Neural crest cell (in vitro differentiated cells): ENCODE measurements around the gene CFAP54. TPM values are rescaled to one million over a fixed set of nuclear protein-coding genes. Genes with fewer than 3 reads are reported as not detected.
A peak's percentile ranks its signal among the peaks of the same experiment; 100 is the strongest.

Source experiments
- DNase-seq: peaks from one replicate; pipeline ENCODE4 v3.0.0; 2021; ENCODE audit warnings: low read depth, mixed read lengths, low spot score
- H3K27ac Mint-ChIP-seq: one replicate; pipeline ENCODE4 v1.8.0; 2021; ENCODE audit warnings: mild to moderate bottlenecking, mixed read lengths; ENCODE audit not compliant: unreplicated experiment
- H3K27me3 Mint-ChIP-seq: 2 replicates; pipeline ENCODE4 v1.8.0; 2021; ENCODE audit warnings: low read depth, mild to moderate bottlenecking, mixed read lengths
- H3K36me3 Mint-ChIP-seq: 2 replicates; pipeline ENCODE4 v1.8.0; 2021; ENCODE audit warnings: low read depth, mild to moderate bottlenecking, mixed read lengths
- H3K4me1 Mint-ChIP-seq: 2 replicates; pipeline ENCODE4 v1.8.0; 2021; ENCODE audit warnings: mixed read lengths
- H3K4me3 Mint-ChIP-seq: one replicate; pipeline ENCODE4 v1.8.0; 2021; ENCODE audit warnings: mild to moderate bottlenecking, mixed read lengths
- H3K9me3 Mint-ChIP-seq: 2 replicates; pipeline ENCODE4 v1.8.0; 2021; ENCODE audit warnings: mixed read lengths
- total RNA-seq: library from RNA; stranded (reverse); gene quantifications from 2 replicates; pipeline ENCODE4 v1.2.1, GENCODE V29; 2021
- TF ChIP-seq, protein P1 (sequence below): fragments of 200-600 bp; sonication (generic); conservative IDR thresholded peaks from 2 replicates; pipeline ENCODE4 v1.5.0; 2021; ENCODE audit warnings: antibody characterized with exemption, mild to moderate bottlenecking

The CFAP54 gene
- total RNA-seq, 1 donor from 2014 or later: 3.1 TPM

DNA sequence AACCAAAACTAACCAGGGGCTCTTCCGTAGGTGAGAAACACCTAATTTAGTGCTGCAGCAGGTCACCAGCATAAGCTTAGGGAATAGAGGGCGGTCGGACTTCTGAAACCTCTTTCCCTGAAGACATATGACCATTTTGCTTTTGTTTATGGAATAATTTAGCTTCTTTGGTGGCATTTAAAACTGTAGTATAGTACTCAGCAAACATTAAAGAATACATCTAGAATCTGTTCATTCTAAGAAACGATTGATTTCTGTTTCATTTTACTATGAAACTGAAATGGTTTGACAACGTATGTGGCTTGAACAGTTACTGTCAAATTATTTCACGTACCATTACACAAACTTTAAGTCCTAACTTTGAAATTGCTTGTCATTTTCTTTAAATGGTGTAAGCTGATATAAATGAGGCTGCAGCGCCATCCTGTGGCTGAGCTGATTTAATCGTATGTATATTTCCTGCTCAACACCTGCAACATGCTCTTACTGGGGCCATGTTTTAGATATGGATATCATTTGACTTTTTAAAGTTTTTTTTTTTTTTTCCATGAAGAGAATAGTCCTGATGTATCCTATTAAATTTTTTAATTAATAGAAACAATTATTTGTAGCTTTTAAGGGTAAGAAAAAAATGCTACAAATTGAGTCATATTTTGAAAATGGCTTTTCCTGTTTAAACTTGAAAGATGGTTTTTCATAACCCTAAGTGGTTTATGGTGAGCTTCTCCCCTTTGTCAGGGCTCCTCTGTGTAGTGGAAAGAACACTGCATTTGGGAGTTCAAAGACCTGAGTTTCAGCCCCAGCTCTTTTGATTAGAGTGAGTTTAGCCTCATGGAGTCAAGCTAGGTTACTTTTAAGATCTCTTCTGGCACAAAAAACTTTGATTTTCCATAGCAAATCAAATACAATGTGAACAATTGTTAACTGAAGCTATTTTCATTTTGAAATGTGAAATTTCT is 27.4 kb downstream of the CFAP54 start:
- Mint-ChIP-seq H3K4me3 (no peak overlapping the region), H3K4me1 (peaks cover 7% of the 10 kb centered on the region), H3K27ac (no peak overlapping the region), H3K9me3 (no peaks in the 10 kb centered on the region), H3K36me3 (no peaks in the 10 kb centered on the region), H3K27me3 (no peaks in the 10 kb centered on the region)
- peak; percentile 73 for DNase-seq
- TF ChIP-seq, protein P1, sequence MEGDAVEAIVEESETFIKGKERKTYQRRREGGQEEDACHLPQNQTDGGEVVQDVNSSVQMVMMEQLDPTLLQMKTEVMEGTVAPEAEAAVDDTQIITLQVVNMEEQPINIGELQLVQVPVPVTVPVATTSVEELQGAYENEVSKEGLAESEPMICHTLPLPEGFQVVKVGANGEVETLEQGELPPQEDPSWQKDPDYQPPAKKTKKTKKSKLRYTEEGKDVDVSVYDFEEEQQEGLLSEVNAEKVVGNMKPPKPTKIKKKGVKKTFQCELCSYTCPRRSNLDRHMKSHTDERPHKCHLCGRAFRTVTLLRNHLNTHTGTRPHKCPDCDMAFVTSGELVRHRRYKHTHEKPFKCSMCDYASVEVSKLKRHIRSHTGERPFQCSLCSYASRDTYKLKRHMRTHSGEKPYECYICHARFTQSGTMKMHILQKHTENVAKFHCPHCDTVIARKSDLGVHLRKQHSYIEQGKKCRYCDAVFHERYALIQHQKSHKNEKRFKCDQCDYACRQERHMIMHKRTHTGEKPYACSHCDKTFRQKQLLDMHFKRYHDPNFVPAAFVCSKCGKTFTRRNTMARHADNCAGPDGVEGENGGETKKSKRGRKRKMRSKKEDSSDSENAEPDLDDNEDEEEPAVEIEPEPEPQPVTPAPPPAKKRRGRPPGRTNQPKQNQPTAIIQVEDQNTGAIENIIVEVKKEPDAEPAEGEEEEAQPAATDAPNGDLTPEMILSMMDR: peak; percentile 85

DNA sequence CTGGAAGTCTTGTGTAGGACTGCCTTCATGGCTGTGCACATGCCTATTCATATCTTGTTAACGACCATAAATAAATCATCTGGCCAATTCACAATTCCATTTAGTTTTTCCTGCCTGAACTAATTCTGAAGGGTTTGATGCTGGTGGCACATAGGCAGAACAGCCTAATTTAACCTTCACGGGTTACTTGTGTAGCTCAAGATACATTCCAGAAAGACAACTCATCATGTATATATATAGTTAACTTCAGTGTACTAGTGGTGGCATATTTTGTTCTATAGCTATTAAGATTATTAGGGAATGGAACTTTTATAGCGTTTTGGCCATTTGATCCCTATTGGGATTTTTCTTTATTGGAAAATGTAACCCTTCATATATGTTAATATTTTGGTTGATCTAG is 31.4 kb downstream of the CFAP54 start:
- H3K27me3 Mint-ChIP-seq: no peaks in the 10 kb centered on the region
- no peak overlapping the region for H3K27ac Mint-ChIP-seq
- H3K36me3 Mint-ChIP-seq: peaks cover under 1% of the 10 kb centered on the region
- H3K9me3 Mint-ChIP-seq: no peaks in the 10 kb centered on the region
- peaks cover 21% of the 10 kb centered on the region for H3K4me1 Mint-ChIP-seq
- TF ChIP-seq, protein P1: no peak
- DNase-seq: no peak
- no peak overlapping the region for H3K4me3 Mint-ChIP-seq

DNA sequence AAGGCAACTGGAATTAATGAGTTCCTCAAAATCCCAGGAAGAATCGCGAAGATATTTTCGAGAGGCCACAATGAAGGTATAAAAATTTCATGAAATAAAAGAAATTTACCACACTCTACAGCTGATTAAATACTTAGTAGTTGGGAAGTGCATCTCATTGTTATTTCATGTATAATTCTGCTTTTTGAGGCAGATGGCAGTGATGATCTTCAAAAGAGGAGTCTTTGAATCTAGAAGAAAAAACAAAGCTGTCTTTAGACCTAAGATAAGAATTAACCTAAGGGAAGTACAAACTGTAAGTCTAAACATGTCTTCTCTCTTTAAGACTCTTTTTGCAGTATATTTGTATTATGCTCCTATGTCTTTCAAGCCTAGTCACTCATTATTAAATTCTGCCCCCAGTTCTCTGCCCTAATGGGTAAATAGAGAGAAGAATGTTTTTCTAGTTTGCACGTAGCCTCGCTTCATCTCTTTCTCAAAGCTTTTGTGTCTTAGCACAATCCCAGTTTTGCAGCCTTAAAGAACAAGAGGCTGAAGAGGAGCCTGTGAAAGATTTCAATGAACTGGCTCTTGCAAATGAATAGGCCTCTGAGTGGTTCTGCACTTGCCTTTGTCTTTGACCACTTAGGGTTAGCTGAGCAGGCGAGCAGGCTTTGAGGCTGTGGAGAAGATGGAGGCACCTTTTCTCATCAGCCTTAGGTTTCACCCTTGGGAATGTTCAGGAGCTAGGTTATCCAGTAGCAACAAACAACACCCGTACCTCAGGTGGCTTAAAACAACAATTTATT is 32.7 kb downstream of the CFAP54 start:
- Mint-ChIP-seq H3K27me3 (no peaks in the 10 kb centered on the region), H3K9me3 (no peaks in the 10 kb centered on the region), H3K36me3 (peaks cover 4% of the 10 kb centered on the region), H3K27ac (peak overlapping the region; percentile 45), H3K4me1 (peaks cover 21% of the 10 kb centered on the region), H3K4me3 (no peak overlapping the region)
- DNase-seq: peak; percentile 3
- TF ChIP-seq, protein P1: no peak

DNA sequence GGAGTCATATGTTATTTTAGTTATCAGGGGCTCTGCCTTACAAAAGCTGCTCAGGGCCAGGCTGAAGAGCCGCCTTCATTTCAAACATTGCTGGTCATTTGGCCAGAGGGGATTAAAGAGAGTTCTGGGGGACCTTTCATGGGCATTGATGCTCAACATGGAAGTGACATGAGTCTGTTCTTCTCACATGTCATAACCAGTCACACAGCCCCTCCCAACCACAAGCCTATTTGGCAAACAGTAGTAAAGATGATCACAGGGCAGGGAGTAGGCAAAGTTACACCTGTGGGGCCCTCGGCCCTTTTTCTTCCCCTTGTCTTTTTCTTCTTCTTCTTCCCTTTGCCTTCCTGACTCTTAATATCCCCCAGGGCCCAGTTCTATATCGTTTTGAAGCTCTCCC is 33.3 kb downstream of the CFAP54 start:
- Mint-ChIP-seq H3K4me1 (peaks cover 21% of the 10 kb centered on the region), H3K27ac (peak overlapping the region; percentile 22)

DNA sequence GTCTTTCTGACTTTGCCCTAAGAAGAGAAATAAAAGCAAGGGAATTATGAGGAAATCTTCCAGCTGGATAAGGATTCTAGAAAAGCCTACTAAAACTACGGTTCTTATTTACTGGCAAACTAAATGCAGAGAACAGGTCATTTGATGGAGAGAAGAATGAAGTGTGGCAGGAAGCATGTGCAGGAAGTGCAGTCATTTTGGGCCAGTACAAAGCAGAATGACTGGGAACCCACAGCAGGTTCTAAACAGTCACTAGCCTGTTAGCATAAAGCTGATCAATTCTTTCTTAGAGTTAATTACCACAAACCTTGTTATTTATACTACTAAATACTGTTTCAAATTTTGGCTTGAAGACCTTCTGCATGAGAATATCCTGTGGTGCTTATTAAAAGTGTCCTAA is 36.7 kb downstream of the CFAP54 start:
- Mint-ChIP-seq H3K4me1 (peaks cover 20% of the 10 kb centered on the region), H3K4me3 (no peak overlapping the region), H3K27me3 (no peaks in the 10 kb centered on the region), H3K27ac (no peak overlapping the region), H3K36me3 (peaks cover 4% of the 10 kb centered on the region), H3K9me3 (no peaks in the 10 kb centered on the region)
- no peak for DNase-seq
- TF ChIP-seq, protein P1: no peak

More for the DNA sequence above, 33.3 kb downstream of the CFAP54 start:
- H3K9me3 Mint-ChIP-seq: no peaks in the 10 kb centered on the region
- no peak overlapping the region for H3K4me3 Mint-ChIP-seq
- H3K36me3 Mint-ChIP-seq: peaks cover 4% of the 10 kb centered on the region
- H3K27me3 Mint-ChIP-seq: no peaks in the 10 kb centered on the region
- TF ChIP-seq, protein P1: no peak
- DNase-seq: no peak
